LoVo (cell line): ENCODE results near the gene ICAM1.
"Not testable (repeated sequence)": the region's sequence is repeated elsewhere in the genome, so short reads cannot be mapped to it uniquely, and the experiment has no call there.

Experiments used
- DNase-seq: peaks from one replicate; pipeline ENCODE4 v3.0.0-alpha.2; 2016; ENCODE audit warnings: low spot score

Gene ICAM1

GRCh38 chr19:10241826-10242449, 29.0 kb upstream of the ICAM1 start:
- not testable (repeated sequence) for DNase-seq

DNA sequence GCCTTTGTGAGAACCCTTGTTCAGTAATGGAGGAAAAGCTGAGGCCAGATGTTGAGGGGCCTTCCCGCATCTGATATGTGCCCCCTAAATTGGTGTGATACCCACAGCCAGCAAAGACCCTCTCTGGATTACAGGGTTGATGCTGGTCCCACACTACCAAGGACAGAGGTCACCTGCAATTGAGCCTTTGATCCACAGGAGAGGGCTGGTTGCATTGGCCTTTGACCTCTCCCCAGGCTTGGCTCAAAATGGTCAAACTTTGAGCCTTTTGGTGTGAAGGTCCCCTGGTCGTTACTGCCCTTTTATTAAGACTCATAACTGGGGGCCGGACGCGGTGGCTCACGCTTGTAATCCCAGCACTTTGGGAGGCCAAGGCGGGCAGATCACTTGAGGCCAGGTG, 27.3 kb upstream of the ICAM1 start:
- no peak for DNase-seq

GRCh38 chr19:10245189-10245939, 25.6 kb upstream of the ICAM1 start:
- DNase-seq, result no peak

GRCh38 chr19:10246511-10246910, 24.4 kb upstream of the ICAM1 start:
- DNase-seq, result no peak

DNA sequence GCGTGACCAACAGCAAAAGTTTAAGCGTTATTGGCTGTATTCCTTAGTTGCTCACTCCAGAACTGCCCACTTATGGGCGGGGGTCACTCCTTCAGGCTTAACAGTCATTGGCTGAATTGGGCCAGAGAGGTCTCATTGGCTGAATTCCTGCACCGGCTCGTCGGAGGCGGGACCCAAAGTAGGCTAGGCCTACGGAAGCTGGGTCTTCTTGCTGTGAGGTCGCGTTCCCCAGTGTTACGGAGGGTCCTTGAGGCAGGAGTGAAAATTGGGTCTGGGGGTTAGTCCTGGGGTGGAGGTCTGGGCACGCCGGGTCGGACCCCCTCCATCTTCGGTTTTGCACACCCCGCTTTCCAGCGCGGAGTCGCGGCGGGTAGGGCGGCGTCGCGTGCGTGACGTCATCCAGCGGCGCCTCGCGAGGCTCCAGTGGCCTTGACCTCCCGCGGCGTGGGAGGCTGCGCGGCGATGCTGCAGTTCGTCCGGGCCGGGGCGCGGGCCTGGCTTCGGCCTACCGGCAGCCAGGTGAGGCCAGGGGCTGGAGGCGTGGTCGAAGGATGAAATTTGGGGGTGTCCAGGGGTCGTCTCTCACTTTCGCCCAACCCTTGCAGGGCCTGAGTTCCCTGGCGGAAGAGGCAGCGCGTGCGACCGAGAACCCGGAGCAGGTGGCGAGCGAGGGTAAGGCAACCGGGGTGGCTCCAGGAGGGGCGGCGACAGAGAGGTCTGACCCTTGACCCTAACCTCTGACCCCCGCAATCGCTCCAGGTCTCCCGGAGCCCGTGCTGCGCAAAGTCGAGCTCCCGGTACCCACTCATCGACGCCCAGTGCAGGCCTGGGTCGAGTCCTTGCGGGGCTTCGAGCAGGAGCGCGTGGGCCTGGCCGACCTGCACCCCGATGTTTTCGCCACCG, 18.9 kb upstream of the ICAM1 start, which contains the start of gene MRPL4:
Gene MRPL4, plus strand, starts transcription at position 423 of the 903 bp plus-strand sequence. Its CDS starts 40 bp downstream, at position 463.
- DNase-seq, result peak; percentile 99

GRCh38 chr19:10252707-10253106, 18.2 kb upstream of the ICAM1 start:
- DNase-seq, result no peak

GRCh38 chr19:10254244-10254643, 16.7 kb upstream of the ICAM1 start:
- DNase-seq, result no peak

DNA sequence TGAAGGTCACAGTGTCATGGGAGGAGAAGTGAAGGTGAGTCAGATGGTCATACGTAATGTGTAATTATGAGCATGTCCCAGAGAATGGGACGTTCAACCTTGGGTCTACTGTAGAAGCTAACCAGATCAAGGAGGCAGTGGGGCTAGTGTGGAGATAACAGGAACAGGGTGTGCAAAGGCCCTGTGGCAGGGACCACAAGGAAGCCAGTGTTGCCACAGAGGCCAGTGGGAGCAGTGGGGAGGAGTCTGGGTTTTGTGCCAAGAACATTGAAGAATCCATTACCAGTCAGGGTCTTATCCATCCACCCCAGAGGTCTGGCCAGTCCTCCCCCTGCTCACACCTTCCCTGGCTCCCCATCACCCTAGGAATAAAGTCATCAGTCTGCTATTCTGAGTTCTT, 15.6 kb upstream of the ICAM1 start:
- DNase-seq, result no peak

DNA sequence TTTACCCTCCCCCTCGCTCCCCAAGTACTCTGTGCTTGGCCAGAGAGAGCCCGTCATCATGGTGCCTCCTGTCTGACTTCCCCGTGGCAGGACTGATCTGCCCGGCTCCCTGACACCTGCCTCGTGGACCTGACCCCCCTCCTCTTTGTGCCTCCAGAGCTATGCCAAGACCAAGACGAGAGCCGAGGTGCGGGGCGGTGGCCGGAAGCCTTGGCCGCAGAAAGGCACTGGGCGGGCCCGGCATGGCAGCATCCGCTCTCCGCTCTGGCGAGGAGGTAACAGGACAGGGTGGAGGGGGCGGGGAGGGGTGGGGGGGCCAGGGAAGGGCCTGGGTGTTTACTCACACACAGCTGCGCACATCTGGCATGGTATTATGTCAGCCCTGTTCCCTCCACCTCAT, 14.4 kb upstream of the ICAM1 start:
- no peak for DNase-seq

DNA sequence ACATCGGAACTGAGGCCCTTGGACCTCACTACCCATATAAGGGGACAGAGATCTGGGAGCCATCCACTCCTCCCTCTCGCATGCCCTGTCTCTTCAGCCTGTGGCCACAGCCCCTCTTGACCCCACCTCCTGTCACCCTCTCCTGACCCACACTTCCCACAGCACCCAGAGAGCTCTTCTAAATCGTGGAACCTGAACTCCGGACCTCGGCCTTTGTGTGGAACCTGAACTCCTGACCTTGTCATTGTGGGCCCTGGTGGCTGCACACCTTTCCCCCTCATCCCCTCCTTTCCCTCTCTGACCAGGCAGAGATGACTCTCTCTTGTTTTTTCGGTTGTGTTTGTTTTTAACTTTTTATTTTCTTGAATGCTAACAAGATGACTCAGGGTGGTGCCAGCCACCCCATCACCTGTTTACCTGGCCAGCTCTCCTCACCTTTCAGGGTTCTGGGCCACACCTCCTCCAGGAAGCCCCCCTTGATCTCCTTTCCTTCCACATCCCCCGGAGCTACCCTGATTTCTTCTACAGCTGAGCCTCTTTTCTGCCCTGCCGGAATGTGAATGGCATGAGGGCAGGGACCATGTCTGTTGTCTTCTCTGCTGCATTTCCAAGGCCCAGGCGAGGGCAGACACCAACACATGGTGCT, 13.8 kb upstream of the ICAM1 start:
- DNase-seq, result no peak

DNA sequence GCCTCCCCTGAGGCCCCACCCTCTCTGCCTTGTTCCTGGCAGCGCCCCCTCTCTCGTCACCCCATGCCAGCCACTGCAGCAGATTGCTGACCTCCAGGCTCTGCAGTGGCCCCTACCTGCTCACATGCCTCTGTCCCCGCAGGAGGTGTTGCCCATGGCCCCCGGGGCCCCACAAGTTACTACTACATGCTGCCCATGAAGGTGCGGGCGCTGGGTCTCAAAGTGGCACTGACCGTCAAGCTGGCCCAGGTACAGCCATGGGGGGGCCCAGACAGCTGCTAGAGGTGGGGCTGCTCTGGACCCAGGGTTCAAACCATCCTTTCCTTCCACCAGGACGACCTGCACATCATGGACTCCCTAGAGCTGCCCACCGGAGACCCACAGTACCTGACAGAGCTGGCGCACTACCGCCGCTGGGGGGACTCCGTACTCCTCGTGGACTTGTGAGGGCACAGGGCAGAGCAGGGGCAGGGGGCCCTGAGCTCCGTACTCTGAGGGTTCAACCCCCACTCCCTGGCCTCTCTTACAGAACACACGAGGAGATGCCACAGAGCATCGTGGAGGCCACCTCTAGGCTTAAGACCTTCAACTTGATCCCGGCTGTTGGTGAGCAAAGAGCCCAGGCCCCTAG, 12.7 kb upstream of the ICAM1 start:
- DNase-seq, result no peak

DNA sequence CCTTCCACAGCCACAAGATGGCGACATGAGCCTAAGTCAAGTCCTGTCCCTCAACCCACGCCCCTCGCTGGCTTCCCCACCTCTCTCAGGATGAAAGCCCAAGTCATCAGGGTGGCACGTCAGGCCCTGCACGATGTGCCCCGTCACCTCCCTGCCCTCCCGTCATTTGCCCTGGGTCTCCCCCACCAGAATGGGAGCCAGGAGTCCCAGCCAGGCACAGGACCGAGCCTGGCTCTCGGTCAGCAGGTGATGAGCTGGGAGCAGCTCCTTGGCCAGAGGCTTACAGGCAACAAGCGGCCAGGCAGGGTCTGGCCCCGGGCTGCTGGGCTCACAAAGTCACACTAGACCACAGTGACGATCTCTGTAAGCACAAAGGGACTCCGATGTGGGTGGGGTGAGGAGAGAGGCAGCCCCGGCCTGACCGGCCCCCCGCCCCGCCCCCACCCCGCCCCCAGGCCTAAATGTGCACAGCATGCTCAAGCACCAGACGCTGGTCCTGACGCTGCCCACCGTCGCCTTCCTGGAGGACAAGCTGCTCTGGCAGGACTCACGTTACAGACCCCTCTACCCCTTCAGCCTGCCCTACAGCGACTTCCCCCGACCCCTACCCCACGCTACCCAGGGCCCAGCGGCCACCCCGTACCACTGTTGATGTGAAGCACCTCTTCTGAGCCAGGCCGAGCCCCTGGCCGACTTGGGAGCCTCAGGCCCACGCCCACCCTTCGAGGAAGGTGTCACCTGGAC, 11.6 kb upstream of the ICAM1 start:
- DNase-seq, result peak; percentile 74

DNA sequence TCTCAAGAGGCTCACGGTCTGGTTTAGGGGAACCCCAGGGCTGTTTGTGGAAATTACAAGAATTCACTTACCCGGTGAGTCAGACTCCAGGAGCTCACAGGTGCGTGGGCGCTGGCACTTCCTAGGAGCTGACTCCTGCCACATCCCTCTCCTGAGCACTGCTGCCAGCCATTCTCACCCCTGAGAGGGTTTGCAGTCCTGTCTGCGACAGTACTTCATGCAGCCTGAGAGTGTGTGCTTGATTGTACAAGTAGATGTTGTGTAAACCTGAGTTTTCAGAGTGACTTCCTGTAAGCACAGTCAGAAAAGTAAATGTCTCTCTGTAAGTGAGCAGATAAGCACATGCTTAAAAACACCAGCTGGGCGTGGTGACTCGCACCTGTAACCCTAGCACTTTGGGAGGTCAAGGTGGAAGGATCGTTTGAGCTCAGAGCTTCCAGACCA, 10.8 kb upstream of the ICAM1 start:
- no peak for DNase-seq

GRCh38 chr19:10262771-10263170, 8.1 kb upstream of the ICAM1 start:
- no peak for DNase-seq

- DNase-seq, result no peak
These were observed 4.2 kb upstream of the ICAM1 start for GRCh38 chr19:10266706-10267105.

DNA sequence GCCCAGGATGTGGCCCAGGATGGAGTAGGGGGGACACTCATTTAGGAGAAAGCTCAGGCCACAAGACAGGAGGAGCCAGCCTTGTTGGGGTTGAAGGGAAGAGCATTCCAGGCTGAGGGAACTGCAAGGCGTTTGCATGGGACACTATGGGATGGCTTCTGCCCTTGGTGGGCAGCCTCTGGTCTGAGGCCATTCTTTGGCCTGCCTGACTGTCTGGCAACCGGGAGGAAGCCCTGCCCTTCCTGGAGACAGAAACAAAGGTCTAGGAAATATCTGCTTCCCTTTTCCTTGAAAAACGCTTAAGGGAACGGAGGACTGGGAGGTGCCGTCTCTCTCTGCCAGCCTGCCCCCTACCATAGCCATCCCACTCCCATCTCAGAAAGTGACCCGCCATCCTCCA, 2.8 kb upstream of the ICAM1 start:
- DNase-seq, result no peak

GRCh38 chr19:10269333-10270179, 1.4 kb upstream of the ICAM1 start:
- peak; percentile 76 for DNase-seq

GRCh38 chr19:10270180-10270615, 722 bp upstream of the ICAM1 start:
- no peak for DNase-seq

GRCh38 chr19:10271543-10272086, 695 bp downstream of the ICAM1 start:
- no peak for DNase-seq

DNA sequence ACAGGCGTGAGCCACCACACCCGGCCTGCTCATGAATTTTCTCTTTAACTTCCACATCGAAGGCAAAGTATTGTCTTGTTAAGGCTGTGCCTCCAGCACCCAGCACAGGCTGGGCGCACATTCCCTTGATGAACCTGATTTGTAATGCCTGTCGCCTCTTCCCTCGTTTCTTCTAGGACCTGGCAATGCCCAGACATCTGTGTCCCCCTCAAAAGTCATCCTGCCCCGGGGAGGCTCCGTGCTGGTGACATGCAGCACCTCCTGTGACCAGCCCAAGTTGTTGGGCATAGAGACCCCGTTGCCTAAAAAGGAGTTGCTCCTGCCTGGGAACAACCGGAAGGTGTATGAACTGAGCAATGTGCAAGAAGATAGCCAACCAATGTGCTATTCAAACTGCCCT, 3.7 kb downstream of the ICAM1 start:
- DNase-seq, result no peak
